Right hindlimb (tissue), 1 donor: ENCODE results near the gene TBC1D10B.

Experiments used
- DNase-seq: peaks from one replicate; pipeline ENCODE4 v3.0.0-alpha.2; 2018

The TBC1D10B gene

GRCh38 chr16:30372038-30372712 is 1.9 kb upstream of the TBC1D10B start:
- peak; percentile 71 for DNase-seq

GRCh38 chr16:30371248-30371816 is 1.0 kb upstream of the TBC1D10B start:
- DNase-seq = no peak

GRCh38 chr16:30369938-30370455 is 297 bp downstream of the TBC1D10B start:
- DNase-seq = no peak

GRCh38 chr16:30369091-30369937 is 980 bp downstream of the TBC1D10B start:
- peak; percentile 44 for DNase-seq

GRCh38 chr16:30368792-30369090 is 1.6 kb downstream of the TBC1D10B start:
- DNase-seq = no peak

- no peak for DNase-seq
These were observed 2.0 kb downstream of the TBC1D10B start for GRCh38 chr16:30368122-30368791.

- DNase-seq = no peak
These were observed 2.8 kb downstream of the TBC1D10B start for GRCh38 chr16:30367349-30368009.

GRCh38 chr16:30366511-30366910 is 3.8 kb downstream of the TBC1D10B start:
- no peak for DNase-seq

GRCh38 chr16:30365200-30365599 is 5.1 kb downstream of the TBC1D10B start:
- no peak for DNase-seq

- DNase-seq = no peak
These were observed 9.1 kb downstream of the TBC1D10B start for GRCh38 chr16:30361180-30361579.

GRCh38 chr16:30359871-30360170 is 10.5 kb downstream of the TBC1D10B start:
- no peak for DNase-seq

- no peak for DNase-seq
These were observed 11.1 kb downstream of the TBC1D10B start for GRCh38 chr16:30358990-30359870.

GRCh38 chr16:30358577-30358936 is 11.7 kb downstream of the TBC1D10B start:
- DNase-seq = no peak

GRCh38 chr16:30357715-30358576 is 12.3 kb downstream of the TBC1D10B start:
- DNase-seq = no peak

- DNase-seq = no peak
These were observed 13.1 kb downstream of the TBC1D10B start for GRCh38 chr16:30357085-30357714.

GRCh38 chr16:30356401-30357084 is 13.8 kb downstream of the TBC1D10B start:
- peak; percentile 47 for DNase-seq

GRCh38 chr16:30355954-30356308 is 14.4 kb downstream of the TBC1D10B start:
- no peak for DNase-seq

GRCh38 chr16:30355144-30355953 is 14.9 kb downstream of the TBC1D10B start, which contains the start of gene CD2BP2:
TSS of gene CD2BP2 (minus strand) at chr16:30355308. CDS start at chr16:30354681, 627 bp downstream.
- DNase-seq = peak; percentile 98
